Activated CD8-positive, alpha-beta memory T cell treated with anti-CD3 and anti-CD28 coated beads for 1 hour (primary cell): Measurements from ENCODE around the gene SLC39A10.
"Not testable (repeated sequence)": the region's sequence is repeated elsewhere in the genome, so short reads cannot be mapped to it uniquely, and the experiment has no call there.

Experiments
- DNase-seq, 2 donors: peaks; one replicate each; pipeline ENCODE4 v3.0.0-alpha.2; 2020; ENCODE audit warnings: low read depth in 1 of 2; ENCODE audit errors: extremely low read depth in 1 of 2

SLC39A10 gene

DNA sequence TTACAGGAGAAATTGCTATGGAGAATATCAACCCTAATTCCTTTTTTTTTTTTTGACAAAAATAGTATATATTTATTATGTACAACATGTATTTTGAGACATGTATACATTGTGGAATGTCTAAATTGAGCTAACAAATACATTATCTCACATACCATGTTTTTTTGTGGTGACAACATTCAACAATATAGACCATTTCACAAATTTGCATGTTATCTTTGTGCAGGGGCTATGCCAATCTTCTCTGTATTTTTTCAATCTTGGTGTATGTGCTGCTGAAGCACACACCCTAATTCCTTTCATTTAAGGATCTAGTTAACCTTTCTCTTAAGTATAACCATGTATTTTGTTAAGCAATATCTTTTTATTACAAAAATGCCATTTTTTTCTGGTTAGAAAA, 13.2 kb downstream of the SLC39A10 start:
- no peak for DNase-seq

DNA sequence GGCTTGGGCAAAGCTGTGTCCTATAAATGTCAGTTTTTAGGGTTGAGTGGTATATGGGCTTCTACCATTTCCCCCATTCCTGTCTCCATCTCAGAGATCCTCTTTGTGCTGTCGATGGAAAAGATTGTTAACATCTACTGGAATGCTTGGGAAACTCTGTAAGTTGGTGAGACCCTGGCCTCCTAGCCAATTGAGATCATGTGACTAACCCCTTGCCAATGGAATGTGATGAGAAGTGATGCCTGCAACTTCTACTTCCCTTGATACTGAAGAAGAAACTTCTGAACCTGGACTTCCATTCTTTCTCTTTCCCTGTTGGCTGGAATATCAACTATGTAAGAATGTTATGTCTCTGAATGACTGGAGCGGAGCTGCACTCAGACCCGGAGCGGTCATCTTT, 14.5 kb downstream of the SLC39A10 start:
- DNase-seq: no peak

DNA sequence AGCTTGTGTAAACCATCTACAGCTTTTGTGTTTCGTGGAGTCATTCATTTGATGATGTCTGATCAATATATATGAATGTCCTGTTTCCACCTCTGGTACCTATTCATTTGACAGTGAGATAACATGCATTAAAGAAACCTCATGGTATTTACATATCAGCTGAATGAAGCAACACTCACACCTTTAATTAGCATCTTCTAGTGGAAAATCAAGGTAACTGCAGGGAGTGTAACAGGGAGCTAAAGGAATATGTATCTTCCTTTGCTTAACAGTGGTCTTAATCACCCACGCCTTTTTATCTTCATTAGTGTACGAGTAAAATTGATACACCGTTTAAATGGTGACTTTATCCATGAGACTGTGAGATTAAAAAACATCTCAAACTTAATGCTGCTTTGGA, 15.6 kb downstream of the SLC39A10 start:
- no peak for DNase-seq

DNA sequence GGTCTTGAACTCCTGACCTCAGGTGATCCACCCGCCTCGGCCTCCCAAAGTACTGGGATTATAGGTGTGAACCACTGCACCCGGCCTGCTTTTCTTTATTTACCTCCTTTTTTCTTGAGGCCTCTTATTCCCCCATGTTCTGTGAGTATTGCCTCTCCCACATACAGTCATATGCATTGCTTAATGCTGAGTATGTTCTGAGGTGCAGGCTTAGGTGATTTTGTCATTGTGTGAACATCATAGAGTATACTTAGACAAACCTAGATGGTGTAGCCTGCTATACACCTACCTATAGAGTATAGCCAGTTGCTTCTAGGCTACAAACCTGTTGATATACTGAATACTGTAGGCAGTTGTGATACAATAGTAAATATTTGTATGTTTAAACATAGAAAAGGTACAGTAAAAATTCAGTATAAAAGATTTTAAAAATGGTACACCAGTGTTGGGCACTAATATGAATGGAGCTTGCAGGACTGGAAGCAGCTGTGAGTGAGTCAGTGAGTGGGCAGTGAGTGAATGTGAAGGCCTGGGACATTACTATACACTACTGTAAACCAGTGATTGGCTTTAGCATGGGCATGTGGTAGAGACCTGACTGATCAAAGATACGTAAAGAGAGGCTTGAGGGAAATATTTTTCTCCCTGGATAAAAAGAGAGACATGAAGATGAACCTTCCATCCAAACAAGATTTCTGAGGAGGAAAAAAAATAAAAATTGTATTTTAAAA, 17.6 kb downstream of the SLC39A10 start:
- DNase-seq: no peak

DNA sequence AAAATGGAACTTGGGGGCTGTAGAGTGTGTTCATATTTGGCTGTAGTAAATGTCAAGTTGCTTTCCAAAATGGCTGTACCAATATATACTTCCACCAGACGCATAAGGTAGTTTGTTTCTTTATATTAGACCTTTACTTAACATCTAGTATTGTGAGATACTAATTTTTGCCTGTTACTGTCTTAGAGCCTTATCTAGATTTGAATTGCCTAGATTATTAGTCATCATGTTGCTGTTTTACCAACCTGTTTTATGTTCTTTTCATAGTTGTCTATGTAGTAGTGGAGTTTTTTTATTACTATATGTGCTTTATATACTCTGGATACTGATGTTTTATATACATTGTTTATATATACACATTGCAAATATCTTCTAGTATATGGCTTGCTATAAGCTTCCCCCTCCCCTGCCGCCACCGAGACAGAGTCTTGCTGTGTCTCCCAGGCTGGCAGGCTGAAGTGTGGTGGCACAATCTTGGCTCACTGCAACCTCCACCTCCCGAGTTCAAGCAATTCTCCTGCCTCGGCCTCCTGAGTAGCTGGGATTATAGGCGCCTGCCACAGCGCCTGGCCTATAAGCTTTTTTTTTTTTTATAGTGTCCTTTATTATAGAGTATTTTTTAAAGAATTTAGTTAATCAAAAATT, 18.9 kb downstream of the SLC39A10 start:
- DNase-seq: no peak

DNA sequence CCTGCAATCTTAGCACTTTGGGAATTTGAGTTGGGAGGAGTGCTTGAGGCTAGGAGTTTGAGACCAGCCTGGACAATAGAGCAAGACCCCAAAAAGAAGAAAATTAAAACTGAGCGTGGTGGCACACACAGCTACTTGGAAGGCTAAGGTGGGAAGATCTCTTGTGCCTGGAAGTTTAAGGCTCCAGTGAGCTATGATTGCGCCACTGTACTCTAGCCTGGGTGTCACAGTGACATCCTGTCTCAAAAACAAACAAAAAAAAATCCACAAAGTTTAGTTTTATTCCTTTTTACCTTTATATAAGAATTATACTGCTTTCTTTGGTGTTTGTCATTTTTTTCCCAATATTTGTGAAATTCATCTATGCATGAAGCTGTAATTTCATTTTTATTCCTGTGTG, 20.3 kb downstream of the SLC39A10 start:
- no peak for DNase-seq

DNA sequence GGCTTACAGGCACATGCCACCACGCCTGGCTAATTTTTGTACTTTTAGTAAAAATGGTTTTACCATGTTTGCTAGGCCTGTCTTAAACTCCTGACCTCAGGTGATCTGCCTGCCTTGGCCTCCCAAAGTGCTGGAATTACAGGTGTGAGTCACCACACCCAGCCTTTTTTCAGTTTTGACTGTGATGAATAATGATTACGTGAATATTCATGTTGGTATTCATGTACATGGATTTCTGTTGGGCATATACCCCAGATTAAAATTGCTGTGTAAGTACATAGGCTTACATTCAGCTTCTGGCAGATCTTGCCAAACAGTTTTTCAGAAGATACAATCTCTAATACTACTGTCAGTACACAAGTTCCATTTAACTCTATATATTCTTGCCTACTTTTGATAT, 20.9 kb downstream of the SLC39A10 start:
- no peak for DNase-seq

DNA sequence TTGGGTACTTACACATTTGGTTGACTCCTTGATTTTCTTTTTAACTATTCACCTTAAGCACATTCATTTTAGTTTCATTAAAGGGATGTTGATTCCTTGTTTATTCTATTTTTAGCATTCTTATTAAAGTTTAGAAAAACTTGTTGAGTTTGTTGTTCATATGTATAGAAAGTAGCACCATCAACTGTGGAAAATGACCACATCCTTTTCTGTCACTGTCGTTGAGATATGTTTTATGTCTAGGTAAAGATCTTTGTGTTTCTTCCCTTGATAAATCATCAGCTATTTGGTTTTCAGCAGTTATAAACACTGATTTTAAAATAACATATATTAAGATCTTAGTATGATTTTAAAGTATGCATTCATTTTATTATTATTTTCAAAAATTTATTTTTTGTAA, 25.1 kb downstream of the SLC39A10 start:
- no peak for DNase-seq

DNA sequence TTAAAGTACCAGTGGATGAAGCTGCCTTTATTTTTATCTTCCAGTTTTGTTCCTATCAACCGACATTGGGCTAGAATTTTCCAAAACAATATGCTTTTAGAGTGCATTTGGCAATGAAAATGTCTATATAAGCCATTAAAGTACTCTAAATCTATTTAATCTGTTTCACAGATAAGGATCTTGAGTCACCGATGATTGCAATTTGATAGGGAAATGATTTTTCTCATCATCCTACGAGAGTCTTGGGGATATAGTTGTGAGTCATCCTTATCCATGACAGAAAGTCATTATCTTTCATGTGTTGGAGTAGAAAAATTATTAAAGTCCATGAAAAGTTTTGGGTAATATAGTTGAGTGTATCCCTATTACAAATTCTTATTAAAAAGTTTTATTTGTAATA, 26.1 kb downstream of the SLC39A10 start:
- DNase-seq: no peak

DNA sequence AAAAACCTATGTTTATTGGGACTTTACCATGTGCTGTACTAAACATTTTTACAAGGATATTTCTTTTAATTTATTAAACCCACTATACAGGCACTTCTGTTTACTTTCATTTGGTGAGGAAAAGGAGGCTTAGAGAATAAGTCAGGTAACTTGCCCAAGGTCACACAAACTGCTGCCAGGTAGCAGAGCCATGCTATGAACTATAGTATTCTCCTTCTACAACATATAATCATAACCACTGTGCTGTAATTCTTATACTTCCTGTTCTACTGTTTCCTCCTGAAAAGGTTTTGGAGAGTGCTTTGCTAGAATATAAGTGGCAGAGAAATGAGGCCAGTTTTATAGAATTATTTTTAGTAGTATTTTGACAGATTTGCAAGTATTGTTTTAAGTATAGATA, 29.5 kb downstream of the SLC39A10 start:
- no peak for DNase-seq

DNA sequence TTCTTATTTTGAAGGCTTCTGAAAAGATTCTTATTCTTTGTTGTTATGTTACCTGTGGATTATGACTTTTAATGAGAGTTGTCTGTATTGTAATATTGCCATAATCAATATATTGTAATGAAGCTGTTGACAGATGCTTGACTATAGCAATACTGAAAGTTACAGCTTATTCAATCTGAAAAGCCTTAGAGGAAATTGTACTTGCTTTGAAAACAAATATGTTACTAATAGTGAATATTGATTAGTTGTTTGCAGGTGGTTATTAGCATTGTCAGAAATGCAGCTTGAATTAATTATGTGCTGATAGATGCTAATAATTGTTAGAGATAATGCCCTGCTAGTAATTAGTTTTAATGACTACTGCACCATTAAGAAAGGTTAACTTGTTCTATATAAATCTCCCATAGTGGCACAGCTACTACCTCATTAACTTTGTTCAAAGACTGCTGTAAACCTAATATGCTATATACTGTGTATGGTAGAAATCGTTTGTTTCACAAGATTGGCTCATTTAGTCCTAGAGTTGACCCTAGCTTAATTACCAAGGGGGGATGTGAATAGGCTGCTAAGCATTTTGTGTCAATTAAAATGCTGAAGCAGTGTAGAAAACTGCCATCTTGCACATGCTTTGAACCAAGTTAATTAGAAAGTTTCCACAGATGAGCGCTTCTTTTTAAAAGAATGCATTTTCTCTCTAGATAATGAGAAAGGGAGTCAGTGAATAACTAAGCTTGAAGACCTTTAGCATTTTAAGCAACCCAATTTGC, 30.5 kb downstream of the SLC39A10 start:
- no peak for DNase-seq

DNA sequence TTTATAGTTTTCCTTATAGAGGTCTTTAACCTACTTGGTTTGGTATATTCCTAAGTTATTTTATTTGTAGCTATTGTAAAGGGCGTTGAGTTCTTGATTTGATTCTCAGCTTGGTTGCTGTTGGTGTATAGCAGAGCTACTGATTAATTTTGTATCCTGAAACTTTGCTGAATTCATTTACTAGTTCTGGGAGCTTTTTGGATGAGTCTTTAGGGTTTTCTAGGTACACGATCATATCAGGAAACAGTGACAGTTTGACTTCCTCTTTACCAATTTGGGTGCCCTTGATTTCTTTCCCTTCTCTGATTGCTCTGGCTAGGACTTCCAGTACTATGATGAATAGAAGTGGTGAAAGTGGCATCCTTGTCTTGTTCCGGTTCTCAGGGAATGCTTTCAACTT, 35.5 kb downstream of the SLC39A10 start:
- DNase-seq: not testable (repeated sequence)

DNA sequence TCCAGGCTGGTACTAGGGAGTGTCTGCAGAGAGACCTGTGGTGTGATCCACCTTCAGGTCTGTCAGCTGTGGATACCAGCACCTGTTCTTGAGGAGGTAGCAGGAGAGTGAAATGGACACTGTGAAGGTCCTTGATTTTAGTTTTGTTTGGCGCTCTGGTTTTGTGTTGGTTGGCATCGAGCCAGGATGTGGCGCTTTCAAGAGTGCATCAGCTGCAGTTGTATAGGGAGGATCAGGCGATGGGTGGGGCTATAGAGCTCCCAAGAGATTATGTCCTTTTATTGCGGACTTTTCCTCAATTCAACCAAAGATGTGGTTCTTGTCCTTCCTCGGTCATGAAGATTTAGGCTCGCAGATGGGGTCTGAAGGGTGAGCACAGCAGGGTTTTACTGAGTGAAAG, 37.5 kb downstream of the SLC39A10 start:
- no peak for DNase-seq

DNA sequence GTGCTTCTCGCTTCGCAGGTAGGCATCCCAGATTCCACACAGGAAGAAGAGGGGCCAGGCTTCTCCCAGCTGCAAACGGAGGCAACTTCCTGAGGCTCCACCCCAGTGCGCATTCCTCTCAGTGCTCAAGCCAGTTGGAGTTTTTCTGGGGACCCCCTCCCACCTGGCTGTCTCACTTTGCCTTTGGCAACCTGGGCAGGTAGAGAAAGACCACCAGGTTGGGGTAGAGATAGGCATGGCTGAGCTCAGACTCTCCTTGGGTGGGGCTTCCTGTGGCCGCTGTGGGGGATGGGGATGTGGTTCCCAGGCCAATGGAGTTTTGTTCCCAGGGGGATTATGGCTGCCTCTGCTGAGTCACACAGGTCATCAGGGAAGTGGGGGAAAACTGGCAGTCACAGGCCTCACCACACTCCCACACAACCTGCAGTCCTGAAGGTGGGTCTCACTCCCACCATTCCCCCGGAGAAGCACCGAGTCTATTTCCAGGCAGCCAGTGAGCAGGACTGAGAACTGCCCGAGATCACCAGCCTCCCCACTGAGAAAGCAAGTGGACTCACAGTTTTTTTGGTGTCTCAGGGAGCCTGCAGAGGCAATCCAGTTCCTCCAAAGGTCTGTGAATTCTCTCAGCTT, 38.1 kb downstream of the SLC39A10 start:
- DNase-seq: no peak

DNA sequence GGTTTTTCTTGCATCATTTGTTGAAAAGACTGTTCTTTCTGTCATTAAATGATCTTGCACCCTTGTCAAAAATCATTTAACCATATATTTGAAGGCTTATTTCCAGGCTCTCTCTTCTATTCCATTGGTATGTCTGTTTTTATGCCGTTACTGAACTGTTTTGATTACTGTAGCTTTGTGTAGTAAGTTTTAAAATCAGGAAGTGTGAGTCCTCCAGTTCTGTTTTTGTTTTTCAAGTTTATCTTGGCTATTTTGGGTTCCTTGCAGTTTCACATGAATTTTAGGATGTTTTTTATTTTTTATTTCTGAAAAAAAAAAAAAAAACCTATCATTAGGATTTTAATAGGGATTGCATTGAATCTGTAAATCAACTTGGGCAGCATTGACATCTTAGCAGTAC, 39.0 kb downstream of the SLC39A10 start:
- no peak for DNase-seq

DNA sequence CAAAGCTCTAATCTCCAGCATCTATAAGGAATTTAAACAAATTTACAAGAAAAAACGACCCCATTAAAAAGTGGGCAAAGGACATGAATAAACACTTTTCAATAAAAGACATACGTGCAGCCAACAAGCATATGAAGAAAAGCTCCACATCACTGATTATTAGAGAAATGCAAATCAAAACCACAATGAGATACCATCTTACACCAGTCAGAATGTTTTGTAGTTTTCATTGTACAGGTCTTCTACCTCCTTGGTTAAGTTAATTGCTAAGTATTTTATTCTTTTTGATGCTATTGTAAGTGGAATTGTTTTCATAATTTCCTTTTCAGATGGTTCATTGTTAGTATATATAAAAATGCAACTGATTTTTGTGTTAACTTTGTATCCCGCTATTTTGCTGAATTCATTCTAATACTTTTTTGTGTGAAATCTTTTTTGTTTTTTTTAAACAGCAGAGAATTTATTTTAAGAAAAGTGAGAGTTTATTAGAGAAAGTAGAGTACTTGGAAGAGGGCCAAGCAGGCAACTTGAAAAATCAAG, 40.7 kb downstream of the SLC39A10 start:
- DNase-seq: no peak

DNA sequence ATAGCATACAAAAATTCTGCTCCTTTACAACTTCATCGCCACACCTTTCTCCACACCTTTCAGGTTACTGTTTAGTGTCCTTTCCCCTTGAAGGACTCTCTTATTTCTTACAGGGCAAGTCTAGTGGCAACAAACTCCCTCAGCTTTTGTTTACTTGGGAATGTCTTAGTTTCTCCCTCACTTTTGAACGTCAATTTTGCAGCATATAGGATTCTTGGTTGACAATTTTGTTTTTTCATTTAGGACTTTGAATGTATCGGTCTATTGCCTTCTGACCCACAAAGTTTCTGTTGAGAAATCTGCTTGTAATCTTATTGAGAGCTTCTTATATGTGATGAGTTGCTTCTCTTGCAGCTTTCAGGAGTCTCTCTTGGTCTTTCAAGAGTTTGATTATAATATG, 43.5 kb downstream of the SLC39A10 start:
- DNase-seq: no peak

DNA sequence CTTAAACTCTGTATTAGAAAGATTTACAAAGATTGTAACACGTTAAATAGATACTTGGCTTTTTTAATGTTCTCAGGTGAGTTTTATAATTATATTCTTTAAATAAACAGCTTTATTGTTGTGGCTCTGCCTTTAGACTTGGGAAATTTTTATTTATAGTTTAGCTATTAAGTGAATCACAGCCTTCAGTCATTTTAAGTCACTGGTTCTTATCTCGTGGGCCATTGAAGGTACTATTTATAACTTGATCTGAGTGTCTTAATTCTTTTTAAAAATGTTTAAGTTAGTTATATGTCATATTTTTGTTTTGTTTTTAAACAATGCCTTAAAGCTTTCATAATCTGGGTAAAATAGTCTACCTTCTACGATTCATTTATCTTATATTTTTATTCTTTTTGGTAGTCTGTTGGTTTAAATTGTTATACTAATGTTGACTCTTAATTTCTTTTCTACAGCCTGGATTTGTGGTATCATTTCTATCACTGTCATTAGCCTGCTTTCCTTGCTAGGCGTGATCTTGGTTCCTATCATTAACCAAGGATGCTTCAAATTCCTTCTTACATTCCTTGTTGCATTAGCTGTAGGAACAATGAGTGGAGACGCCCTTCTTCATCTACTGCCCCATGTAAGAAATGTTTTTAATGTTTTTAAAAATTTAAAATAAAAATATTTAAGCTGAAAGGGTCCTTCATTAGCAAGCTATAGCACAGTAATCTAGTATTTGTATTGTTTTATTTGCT, 49.3 kb downstream of the SLC39A10 start:
- no peak for DNase-seq

DNA sequence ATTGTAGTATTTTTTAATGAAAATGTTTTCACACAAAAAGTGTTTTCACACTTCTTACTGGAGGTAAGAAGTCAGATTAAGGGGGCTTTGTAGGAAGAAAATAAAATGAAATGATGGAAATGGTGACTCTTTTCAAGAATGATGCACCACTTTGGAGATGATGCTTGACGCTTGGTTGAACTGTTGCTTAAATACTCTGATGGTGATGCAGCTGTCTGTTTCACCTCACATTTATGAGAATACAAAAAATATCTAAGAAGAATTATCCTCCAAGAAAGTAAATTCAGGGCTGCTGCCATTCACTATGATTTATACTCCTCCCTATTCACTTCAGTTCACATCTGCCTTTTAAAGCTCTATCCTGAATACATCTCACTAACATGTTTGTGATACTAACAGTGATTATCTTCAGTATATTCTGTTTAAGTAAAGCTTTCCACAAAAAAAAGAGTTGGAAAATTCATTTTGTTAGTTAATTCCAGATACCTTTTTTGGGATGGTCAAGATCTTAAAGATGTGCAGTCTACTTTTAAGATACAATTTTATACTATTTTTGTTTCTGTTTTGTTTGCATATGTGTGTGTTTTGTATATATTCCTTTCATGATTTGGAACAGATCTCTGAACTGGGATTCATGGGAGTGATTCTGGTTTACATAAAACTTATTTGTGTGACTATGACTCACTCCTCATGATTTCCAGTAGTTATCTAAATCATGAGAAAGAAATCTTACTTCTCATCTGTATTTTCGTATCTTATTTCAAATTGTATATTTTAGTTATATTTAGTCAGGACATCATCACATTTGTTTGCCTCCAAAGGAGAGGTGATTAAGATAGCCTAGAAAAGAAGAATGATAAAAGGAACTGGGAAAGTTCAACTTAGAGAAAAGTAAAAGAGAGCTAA, 53.1 kb downstream of the SLC39A10 start:
- no peak for DNase-seq

DNA sequence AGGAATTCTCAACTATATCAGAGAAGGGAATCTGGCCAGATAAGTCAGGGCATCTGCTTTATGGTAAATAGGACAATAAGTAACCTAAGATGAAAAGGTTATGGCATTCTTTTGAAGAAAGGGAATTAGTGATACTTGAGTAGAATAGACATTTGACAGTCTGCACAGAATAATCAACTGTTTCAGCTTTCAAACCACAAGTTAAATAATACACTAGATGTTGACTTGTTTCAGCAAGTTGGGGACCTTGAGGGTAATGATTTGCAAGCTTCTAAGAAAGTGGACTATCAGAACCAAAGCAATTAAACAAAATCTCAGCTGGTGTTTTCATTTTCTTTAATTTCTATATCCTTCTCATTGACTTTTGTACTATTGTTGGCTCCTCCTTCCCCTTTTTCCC, 54.5 kb downstream of the SLC39A10 start:
- no peak for DNase-seq
